Activated T-cell treated with anti-CD3 and anti-CD28 coated beads, Interleukin-2, amount 50 U/mL, for 4 hours (primary cell): ENCODE measurements around the gene ATG101. TPM values are rescaled to one million over a fixed set of nuclear protein-coding genes. Genes with fewer than 3 reads are reported as not detected.
A peak's percentile ranks its signal among the peaks of the same experiment; 100 is the strongest.

ENCODE experiments used
- ATAC-seq, 2 donors: fragments of 200-7000 bp; cut with Tn5 transposase; one replicate each; pipeline ENCODE4 v1.10.0; 2021
- DNase-seq: peaks from one replicate; pipeline ENCODE4 v3.0.0-alpha.2; 2020
- H3K27me3 Mint-ChIP-seq: one replicate; pipeline ENCODE4 v1.8.0; 2021; ENCODE audit warnings: low read depth, mixed read lengths
- H3K36me3 Mint-ChIP-seq: one replicate; pipeline ENCODE4 v1.8.0; 2022; ENCODE audit warnings: mixed read lengths; ENCODE audit not compliant: insufficient read depth
- H3K4me1 Mint-ChIP-seq: one replicate; pipeline ENCODE4 v1.8.0; 2021; ENCODE audit warnings: low read depth, mixed read lengths
- H3K4me3 Mint-ChIP-seq: one replicate; pipeline ENCODE4 v1.8.0; 2021; ENCODE audit warnings: mild to moderate bottlenecking, moderate library complexity, mixed read lengths
- H3K9me3 Mint-ChIP-seq: one replicate; pipeline ENCODE4 v1.8.0; 2021; ENCODE audit warnings: mixed read lengths
- total RNA-seq, 3 donors: library from RNA; stranded (reverse); gene quantifications; one replicate each; pipeline ENCODE4 v1.2.1, GENCODE V29; 2021

ATG101 gene
- total RNA-seq, 3 donors from 2014 or later, result 59.6 to 69.7 (median 62.0) TPM

DNA sequence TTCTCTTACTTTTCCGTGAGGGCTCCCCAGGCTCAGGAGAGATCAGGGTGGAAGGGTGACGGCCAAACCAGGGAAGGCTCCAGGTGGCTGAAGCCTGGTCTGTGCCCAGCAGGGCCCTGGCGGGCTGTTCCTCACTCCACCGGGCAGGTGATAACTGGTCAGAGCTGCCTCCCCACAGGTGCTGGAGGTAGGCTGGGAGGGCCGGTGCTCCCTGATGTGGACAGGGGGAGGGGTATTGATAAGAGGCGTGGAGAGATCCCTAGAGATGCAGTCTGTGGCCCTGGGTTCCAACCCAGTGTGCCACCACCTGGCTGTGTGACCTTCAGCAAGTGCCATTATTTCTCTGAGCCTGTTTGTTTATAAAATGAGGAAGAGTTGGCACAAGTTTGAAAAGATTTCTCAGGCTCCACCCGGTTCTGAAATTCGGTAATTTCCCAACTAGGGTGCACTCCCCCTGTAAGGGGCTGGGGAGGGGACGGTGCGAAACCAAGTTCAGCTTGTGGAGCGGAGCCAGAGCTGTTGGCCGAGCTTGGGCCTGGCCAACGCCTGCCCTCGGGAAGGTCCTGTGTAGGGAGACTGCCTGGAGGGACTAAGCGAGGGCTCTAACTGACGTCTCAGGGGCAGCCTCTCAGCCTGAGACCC, 19.5 kb upstream of the ATG101 start:
- no peaks in the 10 kb centered on the region for H3K9me3 Mint-ChIP-seq
- ATAC-seq (no peak), DNase-seq (no peak)
- H3K27me3 Mint-ChIP-seq, result no peaks in the 10 kb centered on the region
- peaks cover 3% of the 10 kb centered on the region for H3K36me3 Mint-ChIP-seq
- peaks cover 40% of the 10 kb centered on the region for H3K4me1 Mint-ChIP-seq
- H3K4me3 Mint-ChIP-seq, result peak overlapping the region; percentile 97

DNA sequence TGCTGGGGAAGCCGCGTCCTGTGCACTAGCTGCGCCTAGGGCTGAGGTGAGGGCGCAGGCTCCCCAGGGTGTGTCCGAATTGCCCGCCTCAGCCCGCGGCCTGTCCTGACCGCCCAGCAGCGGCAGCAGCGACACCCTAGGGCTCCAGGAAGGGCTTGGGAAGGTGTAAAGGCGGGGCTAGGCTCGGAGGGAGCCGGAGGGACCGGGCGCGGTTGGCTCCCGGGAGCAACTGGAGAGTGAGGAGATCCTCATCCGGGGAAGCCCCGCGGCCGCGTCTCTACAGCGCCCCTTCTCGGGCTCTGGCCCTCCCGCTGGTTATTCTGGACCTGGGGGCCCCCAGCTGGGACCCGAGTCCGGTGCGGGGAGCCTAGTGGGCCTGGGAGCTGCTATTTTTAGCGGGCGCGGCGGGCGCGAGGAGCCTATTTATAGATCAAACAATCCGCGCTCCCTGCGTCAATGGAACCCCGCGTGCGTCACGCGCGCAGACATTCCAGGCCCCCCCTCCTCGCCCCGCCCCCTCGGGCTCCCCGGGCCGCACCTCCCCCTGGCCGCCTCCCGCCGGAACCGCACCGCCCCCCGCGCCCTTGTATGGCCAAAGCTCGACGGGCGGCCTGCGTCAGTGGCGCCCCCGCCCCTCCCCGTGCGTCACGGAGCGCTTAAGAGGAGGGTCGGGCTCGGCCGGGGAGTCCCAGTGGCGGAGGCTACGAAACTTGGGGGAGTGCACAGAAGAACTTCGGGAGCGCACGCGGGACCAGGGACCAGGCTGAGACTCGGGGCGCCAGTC, 18.8 kb upstream of the ATG101 start, which contains the start of gene NR4A1:
Gene NR4A1, plus strand, starts transcription at position 685 of the 784 bp plus-strand sequence. CDS start 2,887 bp downstream, outside the sequence.
- Mint-ChIP-seq H3K27me3 (no peaks in the 10 kb centered on the region), H3K4me1 (peaks cover 37% of the 10 kb centered on the region), H3K36me3 (peaks cover 3% of the 10 kb centered on the region), H3K9me3 (no peaks in the 10 kb centered on the region), H3K4me3 (peak within 1 kb of the TSS; percentile 97)
- DNase-seq, result peak; percentile 100
- peak; percentile 91 to 94 for ATAC-seq

DNA sequence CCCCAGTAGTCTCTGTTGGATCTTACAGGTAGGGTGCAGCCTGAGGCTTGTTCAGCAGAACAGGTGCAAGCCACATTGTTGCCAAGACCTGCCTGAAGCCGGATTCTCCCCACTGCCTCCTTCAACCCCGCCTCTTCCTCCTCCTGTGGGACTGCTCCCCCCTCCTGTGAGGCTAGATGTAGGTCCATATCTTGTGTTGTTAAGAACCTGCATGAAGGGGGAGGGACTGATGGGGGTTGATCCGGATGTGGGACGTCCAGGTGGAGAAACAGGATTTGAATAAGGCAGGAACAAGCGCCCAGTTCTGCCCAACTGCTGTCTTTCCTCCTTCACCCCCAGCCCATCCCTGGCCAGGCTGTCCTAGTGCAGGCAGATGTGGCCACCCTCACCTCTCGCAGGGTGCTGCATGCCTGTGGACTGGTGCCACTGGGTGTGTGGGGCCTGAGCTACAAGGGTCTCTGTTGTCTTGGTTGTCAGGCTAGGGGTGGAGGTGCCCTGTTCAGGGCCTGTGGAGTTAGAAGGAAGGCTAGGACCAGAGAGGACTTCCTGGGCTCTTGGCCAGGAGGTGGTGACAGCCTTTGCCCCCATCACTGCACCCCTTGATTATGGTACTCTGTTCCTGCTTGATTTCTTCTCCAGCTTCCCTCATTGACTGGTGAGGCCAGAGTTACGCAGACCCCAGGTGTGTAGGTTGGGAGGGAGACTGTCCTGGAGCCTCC, 17.2 kb upstream of the ATG101 start:
- peaks cover 37% of the 10 kb centered on the region for H3K4me1 Mint-ChIP-seq
- peak overlapping the region; percentile 97 for H3K4me3 Mint-ChIP-seq
- H3K36me3 Mint-ChIP-seq, result peaks cover 8% of the 10 kb centered on the region
- no peaks in the 10 kb centered on the region for H3K27me3 Mint-ChIP-seq
- H3K9me3 Mint-ChIP-seq, result no peaks in the 10 kb centered on the region
- DNase-seq (no peak), ATAC-seq (no peak)

DNA sequence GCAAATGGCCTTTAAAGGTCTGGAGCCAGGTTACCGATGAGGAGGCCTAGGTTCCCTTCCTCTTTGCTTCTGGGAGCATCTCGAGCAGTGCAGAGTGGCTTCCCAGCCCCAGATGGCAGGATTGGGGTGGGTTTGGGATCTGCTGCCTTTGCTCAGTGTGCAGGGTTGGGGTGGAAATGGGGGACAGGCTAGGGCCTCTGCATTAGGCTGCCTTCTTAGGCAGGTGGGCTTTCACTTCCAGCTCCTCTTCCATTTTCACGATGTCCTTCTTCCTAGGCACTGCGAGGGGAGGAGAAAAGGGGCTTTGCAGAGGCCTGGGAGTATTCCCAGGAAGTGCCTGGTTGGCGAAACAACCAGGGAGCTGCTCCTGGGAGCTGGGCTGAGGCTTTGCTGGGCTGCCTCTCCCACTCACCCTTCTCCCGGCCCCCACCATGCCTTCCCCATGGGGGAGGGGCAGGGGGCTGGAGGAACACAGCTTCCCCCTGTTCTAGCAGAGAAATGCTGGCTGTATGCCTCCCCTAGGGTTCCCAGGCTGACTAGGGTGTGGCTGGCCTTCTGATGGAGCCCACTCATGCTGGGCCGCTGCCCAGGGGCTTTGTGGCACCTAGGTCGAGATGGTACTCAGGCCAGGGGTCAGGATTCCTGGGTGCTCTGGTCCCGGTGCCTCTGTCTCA, 16.1 kb upstream of the ATG101 start:
- no peak for ATAC-seq
- peak overlapping the region; percentile 97 for H3K4me3 Mint-ChIP-seq
- H3K27me3 Mint-ChIP-seq, result no peaks in the 10 kb centered on the region
- DNase-seq, result no peak
- peaks cover 8% of the 10 kb centered on the region for H3K36me3 Mint-ChIP-seq
- peaks cover 37% of the 10 kb centered on the region for H3K4me1 Mint-ChIP-seq
- no peaks in the 10 kb centered on the region for H3K9me3 Mint-ChIP-seq

DNA sequence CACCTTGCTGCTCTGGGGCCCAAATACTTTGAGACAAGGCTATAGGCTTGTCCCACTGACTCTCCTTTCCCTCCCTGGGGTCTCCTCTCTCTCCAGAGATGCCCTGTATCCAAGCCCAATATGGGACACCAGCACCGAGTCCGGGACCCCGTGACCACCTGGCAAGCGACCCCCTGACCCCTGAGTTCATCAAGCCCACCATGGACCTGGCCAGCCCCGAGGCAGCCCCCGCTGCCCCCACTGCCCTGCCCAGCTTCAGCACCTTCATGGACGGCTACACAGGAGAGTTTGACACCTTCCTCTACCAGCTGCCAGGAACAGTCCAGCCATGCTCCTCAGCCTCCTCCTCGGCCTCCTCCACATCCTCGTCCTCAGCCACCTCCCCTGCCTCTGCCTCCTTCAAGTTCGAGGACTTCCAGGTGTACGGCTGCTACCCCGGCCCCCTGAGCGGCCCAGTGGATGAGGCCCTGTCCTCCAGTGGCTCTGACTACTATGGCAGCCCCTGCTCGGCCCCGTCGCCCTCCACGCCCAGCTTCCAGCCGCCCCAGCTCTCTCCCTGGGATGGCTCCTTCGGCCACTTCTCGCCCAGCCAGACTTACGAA, 15.4 kb upstream of the ATG101 start:
- Mint-ChIP-seq H3K4me1 (peaks cover 34% of the 10 kb centered on the region), H3K9me3 (no peaks in the 10 kb centered on the region), H3K27me3 (no peaks in the 10 kb centered on the region), H3K36me3 (peaks cover 8% of the 10 kb centered on the region), H3K4me3 (peak overlapping the region; percentile 97)
- ATAC-seq (no peak), DNase-seq (no peak)

DNA sequence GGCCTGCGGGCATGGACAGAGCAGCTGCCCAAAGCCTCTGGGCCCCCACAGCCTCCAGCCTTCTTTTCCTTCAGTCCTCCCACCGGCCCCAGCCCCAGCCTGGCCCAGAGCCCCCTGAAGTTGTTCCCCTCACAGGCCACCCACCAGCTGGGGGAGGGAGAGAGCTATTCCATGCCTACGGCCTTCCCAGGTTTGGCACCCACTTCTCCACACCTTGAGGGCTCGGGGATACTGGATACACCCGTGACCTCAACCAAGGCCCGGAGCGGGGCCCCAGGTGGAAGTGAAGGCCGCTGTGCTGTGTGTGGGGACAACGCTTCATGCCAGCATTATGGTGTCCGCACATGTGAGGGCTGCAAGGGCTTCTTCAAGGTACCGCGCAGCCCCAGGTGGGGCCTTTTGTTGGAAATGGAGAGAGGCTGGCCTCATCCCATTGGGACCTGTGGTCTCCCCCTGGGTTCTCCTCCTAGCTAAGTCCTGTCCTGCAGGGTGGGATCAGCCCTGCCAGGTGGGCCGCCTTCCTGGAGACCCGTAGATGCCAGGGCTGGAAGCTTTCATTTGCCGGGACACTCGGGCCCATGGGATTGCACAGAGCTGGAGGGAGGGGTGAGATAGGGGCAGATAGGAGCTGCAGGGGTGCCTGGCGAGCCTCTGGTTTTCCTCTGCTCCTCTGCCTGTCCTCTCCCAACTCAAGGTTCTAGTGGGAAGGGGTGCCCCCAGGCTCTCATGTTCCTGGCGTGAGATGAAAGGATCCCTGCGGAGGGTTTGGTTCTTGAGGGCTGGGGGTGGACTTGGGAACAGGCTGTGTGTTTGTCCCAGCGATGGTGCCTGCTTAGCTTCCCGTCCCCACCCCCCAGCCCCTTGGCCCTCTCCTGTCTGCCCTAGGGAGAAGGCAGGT, 14.7 kb upstream of the ATG101 start:
- Mint-ChIP-seq H3K9me3 (no peaks in the 10 kb centered on the region), H3K4me3 (no peak overlapping the region), H3K36me3 (peaks cover 8% of the 10 kb centered on the region), H3K27me3 (no peaks in the 10 kb centered on the region), H3K4me1 (peaks cover 27% of the 10 kb centered on the region)
- DNase-seq (no peak), ATAC-seq (no peak)

DNA sequence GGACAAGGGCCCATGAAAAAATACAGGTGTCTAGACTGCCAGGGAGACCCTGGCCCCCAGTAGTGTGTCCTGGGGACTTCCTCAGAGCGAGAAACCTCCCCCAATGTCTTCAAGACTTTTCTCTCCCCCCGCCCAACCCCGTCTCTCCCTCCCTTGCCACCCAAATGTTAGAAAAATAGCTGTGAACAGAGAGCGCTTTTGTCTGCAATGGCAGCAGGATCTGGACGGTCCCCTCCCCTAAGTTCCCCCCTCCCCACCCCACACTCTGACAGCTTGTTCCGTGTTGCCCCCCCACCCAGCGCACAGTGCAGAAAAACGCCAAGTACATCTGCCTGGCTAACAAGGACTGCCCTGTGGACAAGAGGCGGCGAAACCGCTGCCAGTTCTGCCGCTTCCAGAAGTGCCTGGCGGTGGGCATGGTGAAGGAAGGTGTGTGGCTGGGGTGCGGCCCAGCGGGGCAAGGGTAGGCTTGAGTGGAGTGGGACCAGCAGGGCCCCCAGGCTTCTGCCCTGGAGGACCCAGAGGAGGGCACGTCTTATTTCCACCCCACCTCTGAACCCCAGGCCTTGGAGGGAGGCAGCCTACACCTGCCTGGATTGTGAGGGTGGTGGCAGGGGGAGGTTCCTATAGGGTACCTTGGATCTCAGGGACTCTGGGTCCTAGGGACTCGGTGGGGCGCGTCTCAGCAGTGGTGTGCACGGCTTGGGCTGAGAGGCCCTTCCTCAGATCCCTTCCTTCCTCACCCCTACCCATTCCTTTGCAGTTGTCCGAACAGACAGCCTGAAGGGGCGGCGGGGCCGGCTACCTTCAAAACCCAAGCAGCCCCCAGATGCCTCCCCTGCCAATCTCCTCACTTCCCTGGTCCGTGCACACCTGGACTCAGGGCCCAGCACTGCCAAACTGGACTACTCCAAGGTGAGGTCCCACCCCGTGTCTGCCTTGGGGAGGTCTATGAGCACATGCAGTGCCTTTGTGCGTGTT, 13.8 kb upstream of the ATG101 start:
- Mint-ChIP-seq H3K36me3 (peaks cover 8% of the 10 kb centered on the region), H3K9me3 (no peaks in the 10 kb centered on the region), H3K27me3 (no peaks in the 10 kb centered on the region), H3K4me1 (peaks cover 22% of the 10 kb centered on the region), H3K4me3 (no peak overlapping the region)
- no peak for ATAC-seq
- DNase-seq, result no peak

DNA sequence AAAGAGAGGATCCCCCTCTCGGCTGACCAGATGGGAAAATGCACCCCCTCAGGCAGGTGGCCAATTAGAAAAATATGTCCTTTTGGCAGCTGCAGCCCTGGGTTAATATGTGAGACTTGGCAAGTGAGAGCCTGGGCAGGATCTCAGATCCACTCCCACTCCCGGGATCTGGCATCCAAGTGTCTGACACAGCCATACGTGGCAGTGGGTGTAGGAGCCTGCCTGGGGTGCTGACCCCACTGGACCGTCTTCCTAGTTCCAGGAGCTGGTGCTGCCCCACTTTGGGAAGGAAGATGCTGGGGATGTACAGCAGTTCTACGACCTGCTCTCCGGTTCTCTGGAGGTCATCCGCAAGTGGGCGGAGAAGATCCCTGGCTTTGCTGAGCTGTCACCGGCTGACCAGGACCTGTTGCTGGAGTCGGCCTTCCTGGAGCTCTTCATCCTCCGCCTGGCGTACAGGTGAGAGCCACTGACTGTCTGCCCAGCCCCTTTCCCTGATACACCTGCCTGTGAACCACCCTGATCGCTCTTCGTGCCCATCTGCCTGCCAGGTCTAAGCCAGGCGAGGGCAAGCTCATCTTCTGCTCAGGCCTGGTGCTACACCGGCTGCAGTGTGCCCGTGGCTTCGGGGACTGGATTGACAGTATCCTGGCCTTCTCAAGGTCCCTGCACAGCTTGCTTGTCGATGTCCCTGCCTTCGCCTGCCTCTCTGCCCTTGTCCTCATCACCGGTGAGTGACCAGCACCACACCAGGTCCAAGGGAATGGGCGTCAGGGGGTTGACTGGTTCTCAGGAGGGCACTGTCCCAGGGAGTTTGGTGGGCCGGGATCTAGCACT, 12.8 kb upstream of the ATG101 start:
- Mint-ChIP-seq H3K36me3 (peaks cover 8% of the 10 kb centered on the region), H3K4me1 (peaks cover 15% of the 10 kb centered on the region), H3K9me3 (no peaks in the 10 kb centered on the region), H3K27me3 (no peaks in the 10 kb centered on the region), H3K4me3 (no peak overlapping the region)
- ATAC-seq, result no peak
- no peak for DNase-seq

DNA sequence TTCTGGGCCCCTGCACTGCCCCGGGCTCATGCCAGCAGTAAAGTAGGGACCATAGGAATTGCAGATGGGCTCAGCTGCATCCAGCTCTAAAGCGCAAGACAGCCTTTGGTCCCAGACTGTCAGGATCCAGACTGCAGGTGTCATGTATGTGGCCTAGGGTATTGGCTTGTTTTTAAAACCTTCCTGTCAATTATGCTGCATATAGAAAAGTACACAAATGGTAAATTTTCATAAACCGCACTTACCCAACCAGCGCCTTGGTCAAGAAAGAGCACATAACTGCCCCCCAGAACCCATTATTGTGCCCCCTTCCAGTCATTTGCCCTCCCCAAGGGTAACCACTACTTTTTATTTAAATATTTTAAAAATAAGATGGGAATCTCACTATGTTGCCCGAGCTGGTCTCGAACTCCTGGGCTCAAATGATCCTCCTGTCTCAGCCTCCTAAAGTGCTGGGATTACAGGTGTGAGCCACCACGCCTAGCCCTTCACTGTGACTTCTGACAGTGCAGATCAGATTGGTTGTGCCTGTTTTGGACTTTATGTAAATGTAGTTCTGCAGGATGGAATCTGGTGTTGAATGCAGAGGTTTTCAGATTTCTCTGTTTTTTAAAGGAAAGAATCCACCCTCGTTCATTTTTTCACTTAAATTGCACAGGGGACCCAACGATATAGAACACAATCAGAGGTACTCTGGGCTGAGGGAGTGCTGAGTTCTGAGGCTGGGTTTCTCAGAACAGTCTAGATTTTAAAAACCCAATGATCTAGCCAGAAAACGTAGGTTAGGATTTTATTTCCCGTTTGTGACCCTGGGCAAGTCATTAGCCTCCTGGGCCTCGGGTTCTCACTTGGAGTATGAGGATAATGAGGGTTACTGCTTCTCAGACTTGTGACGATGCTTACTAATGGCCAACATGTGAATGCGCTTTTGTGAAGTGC, 11.9 kb upstream of the ATG101 start:
- ATAC-seq (no peak), DNase-seq (no peak)
- no peaks in the 10 kb centered on the region for H3K27me3 Mint-ChIP-seq
- peaks cover 7% of the 10 kb centered on the region for H3K4me1 Mint-ChIP-seq
- no peak overlapping the region for H3K4me3 Mint-ChIP-seq
- H3K36me3 Mint-ChIP-seq, result peaks cover 8% of the 10 kb centered on the region
- H3K9me3 Mint-ChIP-seq, result no peaks in the 10 kb centered on the region

DNA sequence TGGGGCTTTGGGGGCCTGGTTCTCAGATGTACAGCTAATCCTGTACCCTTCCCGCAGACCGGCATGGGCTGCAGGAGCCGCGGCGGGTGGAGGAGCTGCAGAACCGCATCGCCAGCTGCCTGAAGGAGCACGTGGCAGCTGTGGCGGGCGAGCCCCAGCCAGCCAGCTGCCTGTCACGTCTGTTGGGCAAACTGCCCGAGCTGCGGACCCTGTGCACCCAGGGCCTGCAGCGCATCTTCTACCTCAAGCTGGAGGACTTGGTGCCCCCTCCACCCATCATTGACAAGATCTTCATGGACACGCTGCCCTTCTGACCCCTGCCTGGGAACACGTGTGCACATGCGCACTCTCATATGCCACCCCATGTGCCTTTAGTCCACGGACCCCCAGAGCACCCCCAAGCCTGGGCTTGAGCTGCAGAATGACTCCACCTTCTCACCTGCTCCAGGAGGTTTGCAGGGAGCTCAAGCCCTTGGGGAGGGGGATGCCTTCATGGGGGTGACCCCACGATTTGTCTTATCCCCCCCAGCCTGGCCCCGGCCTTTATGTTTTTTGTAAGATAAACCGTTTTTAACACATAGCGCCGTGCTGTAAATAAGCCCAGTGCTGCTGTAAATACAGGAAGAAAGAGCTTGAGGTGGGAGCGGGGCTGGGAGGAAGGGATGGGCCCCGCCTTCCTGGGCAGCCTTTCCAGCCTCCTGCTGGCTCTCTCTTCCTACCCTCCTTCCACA, 11.0 kb upstream of the ATG101 start:
- H3K4me1 Mint-ChIP-seq, result no peaks in the 10 kb centered on the region
- ATAC-seq, result no peak
- no peaks in the 10 kb centered on the region for H3K9me3 Mint-ChIP-seq
- no peak overlapping the region for H3K4me3 Mint-ChIP-seq
- H3K27me3 Mint-ChIP-seq, result no peaks in the 10 kb centered on the region
- no peak for DNase-seq
- peaks cover 8% of the 10 kb centered on the region for H3K36me3 Mint-ChIP-seq
